Measurements from ENCODE around the gene IL4R. TPM values are rescaled to one million over a fixed set of nuclear protein-coding genes. Genes with fewer than 3 reads are reported as not detected.

IL4R gene
- total and polyA plus RNA-seq, 2 of the 13 experiments (the other 11 are each of a cell fraction or from before 2014, with no cell fraction given): 15.9 to 49.6 TPM

GRCh38 chr16:27314161-27314723, 468 bp downstream of the IL4R start (continued):
- peak in 1 of 2 experiments; percentile 80; a peak in 2 of 4 replicates for TF ChIP-seq POLR2A (IDR thresholded peaks at IDR 0.05; ENCODE audit: insufficient read depth in 1 of 2, low read depth in 2 of 2, low read length in 2 of 2)
- no peak for TF ChIP-seq SRSF4 (IDR thresholded peaks at IDR 0.05; ENCODE audit: low read depth, low read length, poor library complexity, severe bottlenecking)
- TF ChIP-seq PHF20 (CRISPR knock-in tag; IDR thresholded peaks at IDR 0.05): peak; percentile 39; the same call in 1 of the 2 replicates
- TF ChIP-seq, protein P1, sequence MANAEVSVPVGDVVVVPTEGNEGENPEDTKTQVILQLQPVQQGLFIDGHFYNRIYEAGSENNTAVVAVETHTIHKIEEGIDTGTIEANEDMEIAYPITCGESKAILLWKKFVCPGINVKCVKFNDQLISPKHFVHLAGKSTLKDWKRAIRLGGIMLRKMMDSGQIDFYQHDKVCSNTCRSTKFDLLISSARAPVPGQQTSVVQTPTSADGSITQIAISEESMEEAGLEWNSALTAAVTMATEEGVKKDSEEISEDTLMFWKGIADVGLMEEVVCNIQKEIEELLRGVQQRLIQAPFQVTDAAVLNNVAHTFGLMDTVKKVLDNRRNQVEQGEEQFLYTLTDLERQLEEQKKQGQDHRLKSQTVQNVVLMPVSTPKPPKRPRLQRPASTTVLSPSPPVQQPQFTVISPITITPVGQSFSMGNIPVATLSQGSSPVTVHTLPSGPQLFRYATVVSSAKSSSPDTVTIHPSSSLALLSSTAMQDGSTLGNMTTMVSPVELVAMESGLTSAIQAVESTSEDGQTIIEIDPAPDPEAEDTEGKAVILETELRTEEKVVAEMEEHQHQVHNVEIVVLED (CRISPR knock-in tag; IDR thresholded peaks at IDR 0.05; ENCODE audit: borderline replicate concordance): no peak
- TF ChIP-seq, protein P2, sequence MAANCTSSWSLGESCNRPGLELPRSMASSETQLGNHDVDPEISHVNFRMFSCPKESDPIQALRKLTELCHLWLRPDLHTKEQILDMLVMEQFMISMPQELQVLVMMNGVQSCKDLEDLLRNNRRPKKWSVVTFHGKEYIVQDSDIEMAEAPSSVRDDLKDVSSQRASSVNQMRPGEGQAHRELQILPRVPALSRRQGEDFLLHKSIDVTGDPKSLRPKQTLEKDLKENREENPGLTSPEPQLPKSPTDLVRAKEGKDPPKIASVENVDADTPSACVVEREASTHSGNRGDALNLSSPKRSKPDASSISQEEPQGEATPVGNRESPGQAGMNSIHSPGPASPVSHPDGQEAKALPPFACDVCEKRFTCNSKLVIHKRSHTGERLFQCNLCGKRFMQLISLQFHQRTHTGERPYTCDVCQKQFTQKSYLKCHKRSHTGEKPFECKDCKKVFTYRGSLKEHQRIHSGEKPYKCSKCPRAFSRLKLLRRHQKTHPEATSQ (CRISPR knock-in tag; IDR thresholded peaks at IDR 0.05; ENCODE audit: borderline replicate concordance): peak; percentile 52; the same call in 1 of the 2 replicates
- no peak for TF ChIP-seq ZKSCAN8 (CRISPR knock-in tag; IDR thresholded peaks at IDR 0.05; ENCODE audit: borderline replicate concordance)
- peak; percentile 59; the same call in 1 of the 2 replicates for TF ChIP-seq ETV6 (CRISPR knock-in tag; conservative IDR thresholded peaks at IDR 0.05)
- TF ChIP-seq NFIB (CRISPR knock-in tag; IDR thresholded peaks at IDR 0.05; ENCODE audit: borderline replicate concordance): no peak
- no peak for TF ChIP-seq KLF13 (CRISPR knock-in tag; IDR thresholded peaks at IDR 0.05)
- peak; percentile 50; the same call in 1 of the 2 replicates for TF ChIP-seq PITX1 (CRISPR knock-in tag; IDR thresholded peaks at IDR 0.05)
- TF ChIP-seq ZBTB7B (CRISPR knock-in tag; IDR thresholded peaks at IDR 0.05): peak; percentile 52; the same call in 1 of the 2 replicates
- no peak for TF ChIP-seq MIER2 (CRISPR knock-in tag; IDR thresholded peaks at IDR 0.05)
- 0 out of 2 replicates have a peak, but pooled peaks have one; percentile 62 for TF ChIP-seq ZNF772 (CRISPR knock-in tag; IDR thresholded peaks at IDR 0.05)
- no peak for TF ChIP-seq ZNF644 (CRISPR knock-in tag; IDR thresholded peaks at IDR 0.05; ENCODE audit: low read depth)
- TF ChIP-seq FLYWCH1 (CRISPR knock-in tag; IDR thresholded peaks at IDR 0.05): peak; percentile 65; the same call in 1 of the 2 replicates
- no peak for TF ChIP-seq TBP (CRISPR knock-in tag; IDR thresholded peaks at IDR 0.05)
- TF ChIP-seq, protein P3, sequence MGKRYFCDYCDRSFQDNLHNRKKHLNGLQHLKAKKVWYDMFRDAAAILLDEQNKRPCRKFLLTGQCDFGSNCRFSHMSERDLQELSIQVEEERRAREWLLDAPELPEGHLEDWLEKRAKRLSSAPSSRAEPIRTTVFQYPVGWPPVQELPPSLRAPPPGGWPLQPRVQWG (CRISPR knock-in tag; IDR thresholded peaks at IDR 0.05; ENCODE audit: borderline replicate concordance, low read depth): no peak
- TF ChIP-seq, protein P4, sequence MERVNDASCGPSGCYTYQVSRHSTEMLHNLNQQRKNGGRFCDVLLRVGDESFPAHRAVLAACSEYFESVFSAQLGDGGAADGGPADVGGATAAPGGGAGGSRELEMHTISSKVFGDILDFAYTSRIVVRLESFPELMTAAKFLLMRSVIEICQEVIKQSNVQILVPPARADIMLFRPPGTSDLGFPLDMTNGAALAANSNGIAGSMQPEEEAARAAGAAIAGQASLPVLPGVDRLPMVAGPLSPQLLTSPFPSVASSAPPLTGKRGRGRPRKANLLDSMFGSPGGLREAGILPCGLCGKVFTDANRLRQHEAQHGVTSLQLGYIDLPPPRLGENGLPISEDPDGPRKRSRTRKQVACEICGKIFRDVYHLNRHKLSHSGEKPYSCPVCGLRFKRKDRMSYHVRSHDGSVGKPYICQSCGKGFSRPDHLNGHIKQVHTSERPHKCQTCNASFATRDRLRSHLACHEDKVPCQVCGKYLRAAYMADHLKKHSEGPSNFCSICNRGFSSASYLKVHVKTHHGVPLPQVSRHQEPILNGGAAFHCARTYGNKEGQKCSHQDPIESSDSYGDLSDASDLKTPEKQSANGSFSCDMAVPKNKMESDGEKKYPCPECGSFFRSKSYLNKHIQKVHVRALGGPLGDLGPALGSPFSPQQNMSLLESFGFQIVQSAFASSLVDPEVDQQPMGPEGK (CRISPR knock-in tag; IDR thresholded peaks at IDR 0.05): peak; percentile 30; the same call in 1 of the 2 replicates
- 0 out of 2 replicates have a peak, but pooled peaks have one; percentile 39 for TF ChIP-seq ATF7 (IDR thresholded peaks at IDR 0.05)
- TF ChIP-seq ATF7 (CRISPR knock-in tag; IDR thresholded peaks at IDR 0.05): peak; percentile 59; the same call in 1 of the 2 replicates
- TF ChIP-seq HBP1 (CRISPR knock-in tag; IDR thresholded peaks at IDR 0.05; ENCODE audit: low read depth): peak; percentile 24; the same call in 1 of the 2 replicates
- 0 out of 2 replicates have a peak, but pooled peaks have one; percentile 8 for TF ChIP-seq KLF6 (CRISPR knock-in tag; IDR thresholded peaks at IDR 0.05)
- no peak for TF ChIP-seq ZKSCAN5 (CRISPR knock-in tag; IDR thresholded peaks at IDR 0.05)

Data from HepG2 (cell line).